Hindlimb muscle (tissue), 1 donor: ENCODE measurements around the gene TMEM151B. TPM values are rescaled to one million over a fixed set of nuclear protein-coding genes. Genes with fewer than 3 reads are reported as not detected.
"Not testable (repeated sequence)": the region's sequence is repeated elsewhere in the genome, so short reads cannot be mapped to it uniquely, and the experiment has no call there.

Experiments used
- DNase-seq: peaks from one replicate; pipeline ENCODE4 v3.0.0-alpha.2; 2013
- polyA plus RNA-seq: library from polyadenylated mRNA; unstranded; fragments of 120-200 nt; gene quantifications from one replicate; pipeline ENCODE4 v1.2.1, GENCODE V29; 2013; ENCODE audit not compliant: insufficient read length

Gene TMEM151B
- polyA plus RNA-seq, 1 donor, result 0.37 TPM

GRCh38 chr6:44338228-44339122, 68.2 kb downstream of the TMEM151B start:
- peak; percentile 60 for DNase-seq

GRCh38 chr6:44339301-44339700, 69.1 kb downstream of the TMEM151B start:
- DNase-seq, result no peak

- no peak for DNase-seq
Observed at GRCh38 chr6:44339763-44340625, 69.7 kb downstream of the TMEM151B start.

- no peak for DNase-seq
Observed at GRCh38 chr6:44341095-44341890, 71.0 kb downstream of the TMEM151B start.

- peak; percentile 10 for DNase-seq
Observed at GRCh38 chr6:44342052-44342451, 71.8 kb downstream of the TMEM151B start.

GRCh38 chr6:44342489-44342888, 72.2 kb downstream of the TMEM151B start, which contains the start of gene SPATS1:
Gene SPATS1, plus strand, starts transcription at chr6:44342650. Its CDS starts 446 bp downstream, at chr6:44343096.
- no peak for DNase-seq

GRCh38 chr6:44346818-44347217, 76.6 kb downstream of the TMEM151B start:
- not testable (repeated sequence) for DNase-seq

- DNase-seq, result no peak
Observed at GRCh38 chr6:44349904-44350649, 79.8 kb downstream of the TMEM151B start.

GRCh38 chr6:44350650-44350994, 80.4 kb downstream of the TMEM151B start:
- not testable (repeated sequence) for DNase-seq

- DNase-seq, result no peak
Observed at GRCh38 chr6:44352259-44352658, 82.0 kb downstream of the TMEM151B start.

GRCh38 chr6:44353336-44353735, 83.1 kb downstream of the TMEM151B start:
- no peak for DNase-seq

- DNase-seq, result no peak
Observed at GRCh38 chr6:44355640-44356039, 85.4 kb downstream of the TMEM151B start.

GRCh38 chr6:44356487-44356886, 86.2 kb downstream of the TMEM151B start:
- no peak for DNase-seq

Other genes starting within 250 kb of the TMEM151B start
- 37.7 TPM for gene MRPL14, start 143.0 kb upstream of the TMEM151B start, polyA plus RNA-seq
- 18.8 TPM for gene TMEM63B, start 142.9 kb upstream of the TMEM151B start, polyA plus RNA-seq
- gene CAPN11, start 111.6 kb upstream of the TMEM151B start, polyA plus RNA-seq, result 0.61 TPM
- 20.5 TPM for gene MYMX, start 53.5 kb upstream of the TMEM151B start, polyA plus RNA-seq
- gene SLC29A1, start 46.9 kb upstream of the TMEM151B start, polyA plus RNA-seq, result 84.5 TPM
- gene HSP90AB1, start 23.3 kb upstream of the TMEM151B start, polyA plus RNA-seq, result 976 TPM
- 29.5 TPM for gene SLC35B2, start 12.9 kb upstream of the TMEM151B start, polyA plus RNA-seq
- gene NFKBIE, start 4.9 kb upstream of the TMEM151B start, polyA plus RNA-seq, result 5.4 TPM
- 9.9 TPM for gene AARS2, start 42.9 kb downstream of the TMEM151B start, polyA plus RNA-seq
- gene SPATS1, start 72.2 kb downstream of the TMEM151B start, polyA plus RNA-seq, result not detected
- gene CDC5L, start 117.3 kb downstream of the TMEM151B start, polyA plus RNA-seq, result 24.1 TPM